HepG2 (cell line): ENCODE measurements around the gene TMEM184B. TPM values are rescaled to one million over a fixed set of nuclear protein-coding genes. Genes with fewer than 3 reads are reported as not detected.

Source experiments
- ATAC-seq: fragments of 200-7000 bp; cut with Tn5 transposase; 3 replicates; pipeline ENCODE4 v1.9.1; 2020; ENCODE audit warnings: mild to moderate bottlenecking, moderate library complexity
- BruUV-seq: library from RNA; stranded (reverse); fragments of 400-500 nt; replicated peaks from 2 replicates; lab custom pipeline; 2021; lab: Mats Ljungman, UMichigan
- CTCF ChIA-PET: fragments of 300-600 bp; formaldehyde crosslinking; extraction: SDS; loops from one replicate; lab custom pipeline; 2021; ENCODE audit warnings: low total read pairs, inconsistent platforms, low intra/inter-chr PET ratio; lab: Yijun Ruan, JAX
- POLR2A ChIA-PET: fragments of 350-600 bp; sonication (Branson Sonifier 250); formaldehyde crosslinking; loops from one replicate; lab custom pipeline; 2020; ENCODE audit warnings: antibody characterized with exemption, inconsistent platforms; lab: Yijun Ruan, JAX
- DNase-seq: peaks from one replicate; pipeline ENCODE4 v3.0.0-alpha.2; 2015; ENCODE audit warnings: low spot score
- FAIRE-seq: peaks from 3 replicates; lab custom pipeline; 2011; peaks lifted over from hg19 to GRCh38; lab: Jason Lieb, UNC
- H2AFZ ChIP-seq: one replicate; pipeline ENCODE4 v1.6.1; 2011; ENCODE audit warnings: low read length, inconsistent platforms
- H3K27ac ChIP-seq: fragments of 300-600 bp; 3 replicates; pipeline ENCODE4 v1.8.0; 2011; ENCODE audit warnings: mixed run types, mild to moderate bottlenecking, mixed read lengths, low read length, inconsistent platforms; ENCODE audit not compliant: insufficient read depth; ENCODE audit errors: extremely low read length
- H3K27me3 ChIP-seq, 2 experiments: fragments of 200-600 bp in 1 of 2; 2 replicates in 1 of 2; 3 replicates in 1 of 2; pipeline versions ENCODE4 v1.6.0 to v1.8.0; 2011; ENCODE audit warnings: low read length in 2 of 2, mild to moderate bottlenecking in 2 of 2, moderate library complexity in 2 of 2, inconsistent platforms in 1 of 2; ENCODE audit not compliant: insufficient read depth in 2 of 2, control insufficient read depth in 1 of 2
- H3K36me3 ChIP-seq, 2 experiments: fragments of 200-600 bp in 1 of 2; replicated peaks in 1 of 2; 2 replicates in 1 of 2; 3 replicates in 1 of 2; pipeline versions ENCODE4 v1.5.1 to v1.8.0; 2011; ENCODE audit warnings: low read length in 2 of 2, inconsistent platforms in 1 of 2; ENCODE audit not compliant: insufficient read depth in 2 of 2, control insufficient read depth in 1 of 2
- H3K4me1 ChIP-seq: 2 replicates; pipeline ENCODE4 v1.5.1; 2012; ENCODE audit warnings: low read length, inconsistent platforms; ENCODE audit not compliant: insufficient read depth
- H3K4me2 ChIP-seq: 2 replicates; pipeline ENCODE4 v1.6.0; 2011; ENCODE audit warnings: low read depth, low read length, inconsistent platforms
- H3K4me3 ChIP-seq, 3 experiments: fragments of 200-600 bp in 1 of 3; sonication (generic), shearing (Covaris generic) in 1 of 3; replicated peaks in 1 of 3; 2 replicates each; pipeline ENCODE4 v1.5.1; 2011 to 2016; ENCODE audit warnings: low read length in 3 of 3, inconsistent platforms in 2 of 3, low read depth in 2 of 3, mild to moderate bottlenecking in 2 of 3, control low read depth in 1 of 3, mixed read lengths in 1 of 3; ENCODE audit not compliant: insufficient read depth in 1 of 3
- H3K79me2 ChIP-seq: one replicate; pipeline ENCODE4 v1.6.1; 2011; ENCODE audit warnings: low read length, inconsistent platforms; ENCODE audit not compliant: insufficient read depth
- H3K9ac ChIP-seq: 2 replicates; pipeline ENCODE4 v1.6.0; 2011; ENCODE audit warnings: mild to moderate bottlenecking, low read depth, low read length, inconsistent platforms; ENCODE audit not compliant: insufficient read depth
- H3K9me3 ChIP-seq: 2 replicates; pipeline ENCODE4 v1.5.1; 2012; ENCODE audit warnings: mild to moderate bottlenecking, low read length
- H4K20me1 ChIP-seq: 2 replicates; pipeline ENCODE4 v1.6.0; 2011; ENCODE audit warnings: inconsistent platforms, mild to moderate bottlenecking, low read length, moderate library complexity; ENCODE audit not compliant: insufficient read depth
- ARID4A ChIP-seq: sonication (generic); formaldehyde crosslinking; IDR thresholded peaks from 2 replicates; pipeline ENCODE4 v1.5.0; 2020; ENCODE audit warnings: mild to moderate bottlenecking, missing genetic modification reagents, borderline replicate concordance
- ARID5B ChIP-seq: IDR thresholded peaks from 2 replicates; pipeline ENCODE4 v1.4.0; 2020; ENCODE audit warnings: mild to moderate bottlenecking, missing genetic modification reagents
- ARNTL ChIP-seq: sonication (generic); formaldehyde crosslinking; IDR thresholded peaks from 2 replicates; pipeline ENCODE4 v1.4.0; 2020; ENCODE audit warnings: mild to moderate bottlenecking, missing genetic modification reagents
- MAF1 ChIP-seq: sonication (generic); formaldehyde crosslinking; IDR thresholded peaks from 2 replicates; pipeline ENCODE4 v1.5.0; 2020; ENCODE audit warnings: missing genetic modification reagents, borderline replicate concordance
- NR2F6 ChIP-seq, 2 experiments: IDR thresholded peaks; 2 replicates each; pipeline ENCODE4 v1.6.1; 2016; ENCODE audit warnings: antibody characterized with exemption in 1 of 2, mild to moderate bottlenecking in 1 of 2
- RBFOX2 ChIP-seq: fragments of 200-400 bp; formaldehyde crosslinking; IDR thresholded peaks from 2 replicates; pipeline ENCODE4 v1.6.1; 2017; ENCODE audit warnings: low read depth, mild to moderate bottlenecking, low read length
- WIZ ChIP-seq: sonication (generic); formaldehyde crosslinking; IDR thresholded peaks from 2 replicates; pipeline ENCODE4 v1.5.1; 2020; ENCODE audit warnings: mild to moderate bottlenecking, missing genetic modification reagents
- ZBTB33 ChIP-seq: sonication (generic); formaldehyde crosslinking; IDR thresholded peaks from 2 replicates; pipeline ENCODE4 v1.4.0; 2020; ENCODE audit warnings: missing genetic modification reagents
- ZBTB7A ChIP-seq: sonication (generic); formaldehyde crosslinking; IDR thresholded peaks from 2 replicates; pipeline ENCODE4 v1.8.0; 2022; ENCODE audit warnings: mild to moderate bottlenecking, missing genetic modification reagents
- ZNF234 ChIP-seq: sonication (generic); formaldehyde crosslinking; conservative IDR thresholded peaks from 2 replicates; pipeline ENCODE4 v1.5.1; 2020; ENCODE audit warnings: mild to moderate bottlenecking, missing genetic modification reagents
- ZNF317 ChIP-seq: sonication (generic); formaldehyde crosslinking; IDR thresholded peaks from 2 replicates; pipeline ENCODE4 v1.5.0; 2020; ENCODE audit warnings: mild to moderate bottlenecking, missing genetic modification reagents
- ZNF678 ChIP-seq: sonication (generic); formaldehyde crosslinking; IDR thresholded peaks from 2 replicates; pipeline ENCODE4 v1.4.0; 2020; ENCODE audit warnings: mild to moderate bottlenecking, missing genetic modification reagents
- WGBS: methylation state at CpG from one replicate; pipeline ENCODE4 v1.1.6; 2017; ENCODE audit warnings: low lambda C conversion rate; 5-methylcytosine and 5-hydroxymethylcytosine counted together
- in situ Hi-C: cut with HindIII; loops from 2 replicates; pipeline ENCODE4 v1.10.0; 2017; ENCODE audit warnings: low pct_unique_long_range_greater_than_20kb; ENCODE audit not compliant: extremely low pct_ligation_motif_present
- intact Hi-C: fragments of 100-400 bp; cut with micrococcal nuclease; formaldehyde crosslinking; loops from one replicate; pipeline ENCODE4 v1.10.0; 2022; ENCODE audit not compliant: unreplicated experiment
- polyA plus RNA-seq, 8 experiments: library from polyadenylated mRNA; depleted of rRNA in 3 of 8; stranded (reverse) in 7 of 8; unstranded in 1 of 8; fragments of >200 nt; fragmentation: Illumina TruSeq in 4 of 8; extraction: Trizol in 4 of 8; gene quantifications; 2 replicates each; pipeline versions ENCODE4 v1.2.1 to v1.2.3, GENCODE V29; 2011 to 2016; ENCODE audit warnings: low read depth in 4 of 8, missing spikeins in 1 of 8, mixed read lengths in 1 of 8; ENCODE audit not compliant: insufficient read depth in 1 of 8
- total RNA-seq, 5 experiments: library from RNA; depleted of rRNA; stranded (reverse); fragments of >200 nt; fragmentation: Illumina TruSeq; extraction: Trizol; gene quantifications; 2 replicates each; pipeline ENCODE4 v1.2.3, GENCODE V29; 2016; ENCODE audit warnings: low read depth in 1 of 5

The TMEM184B gene
- total and polyA plus RNA-seq, 2 of the 13 experiments (the other 11 are each of a cell fraction or from before 2014, with no cell fraction given) = 15.9 to 16.0 TPM

- peak overlapping the region; percentile 89 for H3K9ac ChIP-seq
- peak overlapping the region; percentile 64 to 86 (median 76) for H3K4me3 ChIP-seq
- DNase-seq (no peak), FAIRE-seq (no peak), ATAC-seq (peak; percentile 7; the same call in 2 of the 3 replicates)
- peaks cover 78% of the 10 kb centered on the region for H3K4me1 ChIP-seq
- no peak overlapping the region for H2AFZ ChIP-seq
- peak overlapping the region; percentile 77 for H3K4me2 ChIP-seq
- no TSS peak for BruUV-seq
- peaks cover 48% of the 10 kb centered on the region for H4K20me1 ChIP-seq
- POLR2A ChIA-PET = interaction anchor here (0.6 to 1.0 kb wide), 2 partner anchors 112 to 204 kb away, joined by 3 read pairs; no protein-coding TSS in a partner anchor
- no peaks in the 10 kb centered on the region; a peak in 1 of 5 replicates for H3K27me3 ChIP-seq
- in situ Hi-C loops (no loop called here), intact Hi-C loops (loop anchor here (5.0 kb wide), 1 partner anchor 37 kb away; no protein-coding TSS in a partner anchor)
- H3K79me2 ChIP-seq = peaks cover 61% of the 10 kb centered on the region
- H3K36me3 ChIP-seq = peaks cover 9 to 24% of the 10 kb centered on the region in 2 experiments; a peak in 4 of 5 replicates
- H3K9me3 ChIP-seq = no peaks in the 10 kb centered on the region
- peak overlapping the region; percentile 89 for H3K27ac ChIP-seq
- WGBS = 10% methylated on average over 8 of the region's 21 CpGs
- CTCF ChIA-PET = no interaction called here
- TF ChIP-seq NR2F6 (IDR thresholded peaks at IDR 0.05) (no peak; the same call in 1 of the 2 replicates), NR2F6 (CRISPR knock-in tag; IDR thresholded peaks at IDR 0.05) (peak; percentile 36; the same call in 1 of the 2 replicates), MAF1 (no peak), ARNTL (CRISPR knock-in tag) (no peak), ZNF678 (CRISPR knock-in tag) (no peak), ZNF234 (CRISPR knock-in tag) (no peak), ARID4A (peak; percentile 55; the same call in 1 of the 2 replicates), ZBTB33 (no peak), WIZ (no peak), ZNF317 (CRISPR knock-in tag) (no peak), ARID5B (no peak; the same call in 1 of the 2 replicates), ZBTB7A (CRISPR knock-in tag) (no peak), RBFOX2 (no peak)
These were observed 42.4 kb upstream of the TMEM184B start for GRCh38 chr22:38314933-38315822.
